Aorta (tissue), 5 donors: ENCODE measurements around the gene SBNO2. TPM values are rescaled to one million over a fixed set of nuclear protein-coding genes. Genes with fewer than 3 reads are reported as not detected.

ENCODE experiments used
- ATAC-seq: fragments of 200-7000 bp; cut with Tn5 transposase; one replicate; pipeline ENCODE4 v1.9.1; 2022; ENCODE audit warnings: moderate library complexity; ENCODE audit not compliant: low FRiP score
- DNase-seq, 2 donors: peaks; one replicate each; pipeline ENCODE4 v3.0.0-alpha.2; 2020
- H3K27ac ChIP-seq, 2 donors: one replicate each; pipeline ENCODE4 v1.5.1; 2013; ENCODE audit warnings: low read length in 2 of 2, mild to moderate bottlenecking in 2 of 2, moderate library complexity in 2 of 2, control low read depth in 1 of 2, inconsistent platforms in 1 of 2, low read depth in 1 of 2
- H3K27me3 ChIP-seq, 2 donors: one replicate each; pipeline ENCODE4 v1.6.1; 2013; ENCODE audit warnings: control low read depth in 1 of 2, low read length in 1 of 2, mild to moderate bottlenecking in 1 of 2, moderate library complexity in 1 of 2; ENCODE audit not compliant: insufficient read depth in 2 of 2, control insufficient read depth in 1 of 2
- H3K36me3 ChIP-seq, 2 donors: one replicate each; pipeline ENCODE4 v1.6.1; 2013; ENCODE audit warnings: control low read depth in 1 of 2, low read length in 1 of 2, mild to moderate bottlenecking in 1 of 2; ENCODE audit not compliant: insufficient read depth in 2 of 2, control insufficient read depth in 1 of 2
- H3K4me1 ChIP-seq, 2 donors: one replicate each; pipeline ENCODE4 v1.6.1; 2013; ENCODE audit warnings: low read length in 2 of 2, control low read depth in 1 of 2, mild to moderate bottlenecking in 1 of 2, moderate library complexity in 1 of 2; ENCODE audit not compliant: insufficient read depth in 2 of 2, control insufficient read depth in 1 of 2
- H3K4me3 ChIP-seq, 2 donors: one replicate each; pipeline ENCODE4 v1.5.1; 2013; ENCODE audit warnings: low read length in 2 of 2, control low read depth in 1 of 2, mild to moderate bottlenecking in 1 of 2
- H3K9me3 ChIP-seq: one replicate; pipeline ENCODE4 v1.6.1; 2013; ENCODE audit warnings: mild to moderate bottlenecking, low read length; ENCODE audit not compliant: control insufficient read depth
- WGBS, 2 donors: extraction: QIAGEN DNeasy Blood & Tissue Kit; methylation state at CpG; one replicate each; pipeline ENCODE4 v1.1.7; 2013; 5-methylcytosine and 5-hydroxymethylcytosine counted together
- intact Hi-C, 2 donors: fragments of 100-400 bp; cut with DNase I; formaldehyde crosslinking; loops; one replicate each; pipeline versions ENCODE4 v1.14.2 to v1.15.0; 2022
- polyA plus RNA-seq, 2 donors: library from polyadenylated mRNA; stranded (reverse); fragments of 200-250 nt; gene quantifications; one replicate each; pipeline ENCODE4 v1.2.3, GENCODE V29; 2013
- total RNA-seq, 2 donors: library from RNA; stranded (reverse); fragmentation: NEBNext Ultra II Directional; extraction: Animal tissue kit (Norgen Biotek cat#: 25700); gene quantifications; one replicate each; pipeline ENCODE4 v1.2.1, GENCODE V29; 2021
- donor health status: healthy with polysubstance abuse.
- donor health status: Bipolar disorder and iron deficiency.
- donor health status: DM: no; HTN: no; CAD: no.
- donor health status: DM: no; HTN: no; CAD: no.
- donor health status: DM: yes; HTN: yes; CAD: no.

SBNO2 gene
- total and polyA plus RNA-seq, 4 donors, result 11.0 to 165 (median 75.2) TPM

DNA sequence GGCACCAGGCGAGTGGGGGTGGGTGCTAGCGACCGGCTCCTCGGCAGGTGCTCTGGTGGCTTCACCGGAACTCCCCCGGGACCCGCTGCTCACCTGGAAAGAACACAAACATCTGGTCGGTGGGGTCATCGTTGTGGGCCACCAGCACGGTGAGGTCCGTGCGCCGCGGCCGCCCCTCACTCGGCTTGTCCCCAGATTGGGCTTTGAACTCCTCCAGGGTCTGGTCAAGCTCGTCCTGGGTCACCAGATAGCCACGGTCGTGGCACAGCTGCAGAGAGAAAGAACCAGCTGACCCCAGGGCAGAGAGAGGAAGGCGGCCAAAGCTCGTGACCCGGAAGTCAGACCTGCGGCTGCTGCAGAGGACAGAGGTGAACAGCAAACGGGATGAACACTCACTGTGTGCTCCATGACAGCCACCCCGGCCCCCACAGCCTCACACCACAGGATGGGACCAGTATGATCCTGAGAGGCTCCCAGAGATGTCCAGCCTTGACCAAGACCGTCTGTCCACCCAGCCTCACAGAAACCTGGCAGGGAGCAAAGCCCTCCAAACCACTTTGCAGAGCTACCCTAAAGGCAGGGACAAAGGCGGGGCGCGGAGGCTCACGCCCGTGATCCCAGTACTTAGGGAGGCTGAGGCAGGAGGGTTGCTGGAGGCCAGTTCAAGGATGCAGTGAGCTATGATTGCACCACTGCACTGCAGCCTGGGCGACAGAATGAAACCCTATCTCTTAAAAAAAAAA is 80.1 kb downstream of the SBNO2 start:
- no peaks in the 10 kb centered on the region for H3K4me1 ChIP-seq
- H3K27ac ChIP-seq, result no peak overlapping the region

GRCh38 chr19:1093330-1093729 is 80.7 kb downstream of the SBNO2 start:
- no peaks in the 10 kb centered on the region for H3K9me3 ChIP-seq
- 85 to 86% methylated on average over 15 of the region's 15 CpGs for WGBS, 2 donors
- DNase-seq, result no peak
- intact Hi-C loops, result loop anchor here in 1 of 2 donors (10.0 kb wide), 1 partner anchor 199 kb away; the partner anchor contains the start of genes MED16 and RNU6-9
- H3K36me3 ChIP-seq, result peaks cover 2 to 4% of the 10 kb centered on the region in 2 donors
- no peaks in the 10 kb centered on the region for H3K4me1 ChIP-seq
- no peak for ATAC-seq
- no peak overlapping the region for H3K27ac ChIP-seq
- H3K27me3 ChIP-seq, result no peaks in the 10 kb centered on the region
- H3K4me3 ChIP-seq, result no peak overlapping the region

More for the DNA sequence above, 80.1 kb downstream of the SBNO2 start:
- no peaks in the 10 kb centered on the region for H3K27me3 ChIP-seq
- H3K9me3 ChIP-seq, result no peaks in the 10 kb centered on the region
- WGBS, 2 donors, result 69 to 71% methylated on average over 32 of the region's 32 CpGs
- intact Hi-C loops, result loop anchor here in 1 of 2 donors (10.0 kb wide), 1 partner anchor 199 kb away; the partner anchor contains the start of genes MED16 and RNU6-9
- ATAC-seq (no peak), DNase-seq (no peak)
- peaks cover 2 to 4% of the 10 kb centered on the region in 2 donors for H3K36me3 ChIP-seq
- peak overlapping the region in 1 of 2 donors; percentile 82 for H3K4me3 ChIP-seq

DNA sequence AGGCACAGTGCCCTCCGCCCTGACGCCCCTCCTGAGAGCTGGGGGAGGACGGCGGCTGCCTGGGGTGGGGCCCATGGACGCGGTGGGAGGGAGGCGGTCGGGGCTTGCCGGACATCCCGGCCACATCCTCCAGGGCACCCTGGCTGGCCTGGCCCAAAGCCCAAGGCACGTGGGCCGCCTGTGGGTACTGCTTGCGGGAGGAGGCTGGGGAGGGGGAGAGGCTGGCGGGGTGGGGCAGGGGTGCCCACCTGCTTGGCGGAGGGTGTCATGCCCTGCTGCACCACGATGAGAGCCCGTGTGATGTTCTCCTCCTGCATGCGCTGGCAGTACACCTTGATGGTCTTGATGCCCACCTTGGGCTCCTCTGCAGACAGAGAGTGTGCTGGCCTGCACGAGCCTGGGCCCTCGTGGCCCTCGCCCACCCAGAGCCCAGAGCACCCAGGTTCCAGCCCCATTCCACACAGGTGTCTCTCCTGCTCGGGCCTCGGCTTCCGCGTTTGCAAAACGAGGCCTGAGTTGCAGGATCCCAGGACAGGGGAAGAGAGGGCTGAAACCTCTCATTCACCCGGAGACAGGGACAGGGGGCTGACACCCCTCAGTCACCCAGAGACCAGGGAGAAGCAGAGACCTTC is 82.4 kb downstream of the SBNO2 start:
- Histone ChIP-seq H3K9me3 (no peaks in the 10 kb centered on the region), H3K27ac (no peak overlapping the region), H3K4me1 (no peaks in the 10 kb centered on the region), H3K4me3 (no peak overlapping the region), H3K27me3 (no peaks in the 10 kb centered on the region), H3K36me3 (peaks cover 2 to 4% of the 10 kb centered on the region in 2 donors)
- DNase-seq (no peak), ATAC-seq (no peak)
- 89 to 90% methylated on average over 27 of the region's 27 CpGs for WGBS, 2 donors
- intact Hi-C loops, result loop anchor here in 1 of 2 donors (10.0 kb wide), 1 partner anchor 197 kb away; the partner anchor contains the start of genes MED16 and RNU6-9

- DNase-seq (no peak), ATAC-seq (no peak)
- Histone ChIP-seq H3K36me3 (peaks cover 2 to 4% of the 10 kb centered on the region in 2 donors), H3K27me3 (no peaks in the 10 kb centered on the region), H3K27ac (no peak overlapping the region), H3K4me3 (no peak overlapping the region), H3K9me3 (no peaks in the 10 kb centered on the region), H3K4me1 (no peaks in the 10 kb centered on the region)
- intact Hi-C loops, result loop anchor here in 1 of 2 donors (10.0 kb wide), 1 partner anchor 196 kb away; the partner anchor contains the start of genes MED16 and RNU6-9
- 92 to 93% methylated on average over 36 to 38 of the region's 38 CpGs for WGBS, 2 donors
Observed at GRCh38 chr19:1090731-1091543, 83.1 kb downstream of the SBNO2 start.

DNA sequence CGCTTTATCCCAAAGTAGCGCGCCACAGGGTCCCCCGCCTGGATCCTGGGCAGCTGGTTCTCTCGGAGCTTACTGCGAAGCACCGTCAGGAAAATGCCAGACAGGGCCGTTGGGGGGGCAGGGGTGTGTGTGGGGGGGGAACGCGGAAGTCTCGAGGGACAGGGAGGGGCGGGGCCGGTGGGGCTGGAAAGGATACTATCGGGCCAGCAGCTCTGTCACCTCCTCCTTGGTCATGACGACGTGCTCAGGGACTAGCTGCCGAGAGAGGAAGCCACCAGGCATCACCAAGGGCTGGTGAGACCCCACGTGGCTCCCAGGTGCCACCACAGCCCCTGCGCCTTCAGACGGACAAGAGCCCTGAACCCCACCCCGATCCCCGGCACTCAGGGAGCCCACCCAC is 84.2 kb downstream of the SBNO2 start:
- WGBS, 2 donors, result 82 to 84% methylated on average over 21 to 22 of the region's 22 CpGs
- Histone ChIP-seq H3K9me3 (no peaks in the 10 kb centered on the region), H3K4me1 (no peaks in the 10 kb centered on the region), H3K27ac (no peak overlapping the region), H3K36me3 (peaks cover 2 to 4% of the 10 kb centered on the region in 2 donors), H3K27me3 (no peaks in the 10 kb centered on the region), H3K4me3 (no peak overlapping the region)
- DNase-seq (no peak), ATAC-seq (no peak)
- intact Hi-C loops, result loop anchor here in 1 of 2 donors (10.0 kb wide), 1 partner anchor 195 kb away; the partner anchor contains the start of genes MED16 and RNU6-9

- Histone ChIP-seq H3K27ac (no peak overlapping the region), H3K9me3 (no peaks in the 10 kb centered on the region), H3K4me1 (no peaks in the 10 kb centered on the region), H3K27me3 (no peaks in the 10 kb centered on the region), H3K36me3 (peaks cover 2 to 4% of the 10 kb centered on the region in 2 donors), H3K4me3 (no peak overlapping the region)
- DNase-seq (no peak), ATAC-seq (no peak)
- WGBS, 2 donors, result 92 to 95% methylated on average over 32 of the region's 32 CpGs
- intact Hi-C loops, result no loop called here
Observed at GRCh38 chr19:1089126-1089771, 84.8 kb downstream of the SBNO2 start.

DNA sequence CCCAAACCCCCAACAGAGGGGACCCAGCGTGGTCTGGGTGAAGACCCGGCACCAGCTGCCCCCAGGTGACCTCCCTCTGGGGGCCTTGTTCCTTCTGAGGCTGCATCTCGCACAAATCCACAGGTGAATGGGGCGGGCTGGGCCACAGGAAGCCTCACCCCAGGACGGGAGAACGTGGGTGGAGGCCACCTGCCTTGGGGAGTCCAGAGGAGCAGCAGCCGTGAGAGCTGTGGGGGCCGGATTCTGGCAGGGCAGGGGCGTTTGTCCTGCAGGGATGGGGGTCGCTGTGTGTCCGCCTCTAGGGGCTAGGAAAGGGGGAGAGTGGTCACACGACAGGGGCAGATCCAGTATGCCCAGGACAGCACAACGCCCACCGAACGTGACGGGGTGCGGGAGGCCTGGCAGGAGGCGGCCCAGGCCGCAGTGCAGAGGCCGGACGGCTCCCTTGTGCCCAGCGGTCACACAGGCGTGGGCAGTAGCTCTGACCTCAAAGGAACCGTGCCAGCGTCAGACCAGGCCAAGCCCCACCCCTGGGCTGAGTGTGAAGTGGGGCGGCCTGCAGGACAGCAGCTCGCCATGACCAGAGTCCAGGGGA is 85.6 kb downstream of the SBNO2 start:
- Histone ChIP-seq H3K9me3 (no peaks in the 10 kb centered on the region), H3K27ac (no peak overlapping the region), H3K27me3 (no peaks in the 10 kb centered on the region), H3K4me3 (no peak overlapping the region), H3K36me3 (peaks cover 2 to 4% of the 10 kb centered on the region in 2 donors), H3K4me1 (no peaks in the 10 kb centered on the region)
- peak in 1 of 2 donors; percentile 78 for DNase-seq
- intact Hi-C loops, result no loop called here
- WGBS, 2 donors, result 89 to 90% methylated on average over 26 to 27 of the region's 27 CpGs
- no peak for ATAC-seq
